Panc1 (cell line): ENCODE measurements around the gene POLR2F. TPM values are rescaled to one million over a fixed set of nuclear protein-coding genes. Genes with fewer than 3 reads are reported as not detected.

Source experiments
- ATAC-seq: fragments of 200-7000 bp; cut with Tn5 transposase; 2 replicates; pipeline ENCODE4 v1.9.1; 2020; ENCODE audit warnings: mild to moderate bottlenecking, moderate library complexity
- BruUV-seq: library from RNA; stranded (reverse); fragments of 400-500 nt; replicated peaks from 2 replicates; lab custom pipeline; 2021; lab: Mats Ljungman, UMichigan
- CTCF ChIA-PET: fragments of 300-600 bp; sonication (Branson Sonifier 250); formaldehyde crosslinking; loops from one replicate; lab custom pipeline; 2022; ENCODE audit warnings: antibody characterized with exemption; lab: Charles Lee
- POLR2A ChIA-PET: fragments of 300-600 bp; sonication (Branson Sonifier 250); formaldehyde crosslinking; loops from one replicate; lab custom pipeline; 2022; ENCODE audit warnings: antibody characterized with exemption; lab: Charles Lee
- DNase-seq: peaks from one replicate; pipeline ENCODE4 v3.0.0-alpha.2; 2010; ENCODE audit warnings: low read depth, low spot score
- H3K27ac ChIP-seq: 2 replicates; pipeline ENCODE4 v1.5.1; 2011; ENCODE audit warnings: mild to moderate bottlenecking, low read length, inconsistent platforms
- H3K27me3 ChIP-seq: fragments of 200-500 bp; sonication (Bioruptor generic); 2 replicates; pipeline ENCODE4 v1.6.0; 2014; ENCODE audit warnings: low read length, inconsistent platforms; ENCODE audit not compliant: control insufficient read depth, insufficient read depth
- H3K36me3 ChIP-seq: fragments of 200-500 bp; sonication (Bioruptor generic); 2 replicates; pipeline ENCODE4 v1.5.1; 2014; ENCODE audit warnings: inconsistent platforms, mild to moderate bottlenecking, low read length, moderate library complexity; ENCODE audit not compliant: control insufficient read depth, insufficient read depth
- H3K4me1 ChIP-seq: 2 replicates; pipeline ENCODE4 v1.5.1; 2011; ENCODE audit warnings: inconsistent platforms, mild to moderate bottlenecking, low read length, moderate library complexity; ENCODE audit not compliant: control insufficient read depth, insufficient read depth
- H3K4me3 ChIP-seq, 2 experiments: 2 replicates each; pipeline ENCODE4 v1.5.1; 2011 to 2012; ENCODE audit warnings: low read depth in 2 of 2, low read length in 2 of 2, mild to moderate bottlenecking in 2 of 2, inconsistent platforms in 1 of 2, moderate library complexity in 1 of 2
- H3K9me3 ChIP-seq: fragments of 200-500 bp; sonication (Bioruptor generic); 2 replicates; pipeline ENCODE4 v1.5.1; 2014; ENCODE audit warnings: low read depth, mild to moderate bottlenecking, inconsistent platforms, low read length, moderate library complexity; ENCODE audit not compliant: control insufficient read depth, insufficient read depth
- POLR2AphosphoS5 ChIP-seq: IDR thresholded peaks from 2 replicates; pipeline ENCODE4 v1.6.1; 2012; ENCODE audit warnings: mild to moderate bottlenecking, low read depth, low read length, moderate library complexity
- SIN3A ChIP-seq: IDR thresholded peaks from 2 replicates; pipeline ENCODE4 v1.6.1; 2012; ENCODE audit warnings: low read depth, mild to moderate bottlenecking, low read length, moderate library complexity, borderline replicate concordance; ENCODE audit not compliant: insufficient read depth
- TCF7L2 ChIP-seq: IDR thresholded peaks from 2 replicates; pipeline ENCODE4 v1.6.1; 2011; ENCODE audit warnings: mild to moderate bottlenecking, low read depth, low read length, inconsistent platforms
- in situ Hi-C: cut with HindIII; loops from 2 replicates; pipeline ENCODE4 v1.10.0; 2016; ENCODE audit warnings: low sequenced_read_pairs, low pct_unique_long_range_greater_than_20kb
- intact Hi-C: fragments of 100-400 bp; cut with micrococcal nuclease; formaldehyde crosslinking; loops from one replicate; pipeline ENCODE4 v1.10.0; 2022; ENCODE audit not compliant: unreplicated experiment
- total RNA-seq: library from RNA; stranded (reverse); gene quantifications from one replicate; pipeline ENCODE4 v1.2.1, GENCODE V29; 2021; ENCODE audit not compliant: unreplicated experiment
- TF ChIP-seq, protein P1 (sequence below), 2 experiments: IDR thresholded peaks; 2 replicates each; pipeline ENCODE4 v1.6.1; 2011 to 2012; ENCODE audit warnings: low read depth in 2 of 2, control low read depth in 1 of 2, low read length in 1 of 2, mild to moderate bottlenecking in 1 of 2, moderate library complexity in 1 of 2; ENCODE audit not compliant: insufficient read depth in 1 of 2
- TF ChIP-seq, protein P2 (sequence below): fragments of 450-650 bp; IDR thresholded peaks from 2 replicates; pipeline ENCODE4 v1.5.1; 2017; ENCODE audit warnings: mild to moderate bottlenecking

Gene POLR2F
- total RNA-seq, 1 experiment from 2014 or later: 89.7 TPM

DNA sequence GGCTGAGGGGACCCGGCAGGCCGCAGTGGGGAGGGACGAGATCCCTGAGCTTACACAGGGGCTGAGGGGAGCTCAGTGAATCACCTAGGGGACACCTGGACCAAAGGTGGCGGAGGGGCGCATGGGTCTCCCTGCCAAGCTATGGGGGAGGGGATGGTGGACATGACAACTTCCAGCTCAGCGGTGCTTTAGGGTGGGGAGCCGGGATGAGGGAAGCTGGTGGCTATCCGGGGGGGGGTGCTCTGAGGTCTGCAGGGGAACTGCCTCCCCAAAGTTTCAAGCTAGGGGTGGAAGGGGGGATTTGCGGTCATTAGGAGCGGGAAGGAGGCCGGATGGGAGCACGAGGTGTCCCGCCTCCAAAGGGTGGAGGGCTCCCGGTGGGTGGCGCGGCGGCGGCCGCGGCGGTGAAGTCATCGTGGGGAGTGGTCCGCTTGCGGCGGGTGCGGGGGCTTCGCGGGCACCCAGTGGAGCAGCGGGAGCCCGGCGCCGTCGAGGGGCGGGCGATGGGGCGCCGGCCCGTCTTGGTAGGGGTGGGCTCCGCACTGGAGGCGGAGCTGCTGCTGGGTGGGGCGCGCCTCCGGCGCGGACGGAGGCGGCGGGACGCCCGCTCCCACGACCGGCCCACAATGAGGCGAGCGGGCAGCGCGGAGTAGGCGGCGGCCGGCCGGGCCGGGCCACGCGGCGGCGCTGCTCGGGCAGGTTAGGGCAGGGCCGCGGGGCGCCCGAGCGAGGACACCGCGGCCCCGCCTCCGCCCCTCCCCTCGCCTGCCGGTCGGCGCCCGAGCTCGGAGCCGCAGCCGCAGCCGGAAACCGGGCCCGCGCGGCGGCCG lies 47.8 kb upstream of the POLR2F start, which contains the start of gene MICALL1:
MICALL1 (plus strand) TSS at position 764 of the 830 bp plus-strand sequence. CDS start 126 bp downstream, outside the sequence.
- TF ChIP-seq TCF7L2 (no peak), SIN3A (no peak), POLR2AphosphoS5 (no peak)
- TF ChIP-seq, protein P1, sequence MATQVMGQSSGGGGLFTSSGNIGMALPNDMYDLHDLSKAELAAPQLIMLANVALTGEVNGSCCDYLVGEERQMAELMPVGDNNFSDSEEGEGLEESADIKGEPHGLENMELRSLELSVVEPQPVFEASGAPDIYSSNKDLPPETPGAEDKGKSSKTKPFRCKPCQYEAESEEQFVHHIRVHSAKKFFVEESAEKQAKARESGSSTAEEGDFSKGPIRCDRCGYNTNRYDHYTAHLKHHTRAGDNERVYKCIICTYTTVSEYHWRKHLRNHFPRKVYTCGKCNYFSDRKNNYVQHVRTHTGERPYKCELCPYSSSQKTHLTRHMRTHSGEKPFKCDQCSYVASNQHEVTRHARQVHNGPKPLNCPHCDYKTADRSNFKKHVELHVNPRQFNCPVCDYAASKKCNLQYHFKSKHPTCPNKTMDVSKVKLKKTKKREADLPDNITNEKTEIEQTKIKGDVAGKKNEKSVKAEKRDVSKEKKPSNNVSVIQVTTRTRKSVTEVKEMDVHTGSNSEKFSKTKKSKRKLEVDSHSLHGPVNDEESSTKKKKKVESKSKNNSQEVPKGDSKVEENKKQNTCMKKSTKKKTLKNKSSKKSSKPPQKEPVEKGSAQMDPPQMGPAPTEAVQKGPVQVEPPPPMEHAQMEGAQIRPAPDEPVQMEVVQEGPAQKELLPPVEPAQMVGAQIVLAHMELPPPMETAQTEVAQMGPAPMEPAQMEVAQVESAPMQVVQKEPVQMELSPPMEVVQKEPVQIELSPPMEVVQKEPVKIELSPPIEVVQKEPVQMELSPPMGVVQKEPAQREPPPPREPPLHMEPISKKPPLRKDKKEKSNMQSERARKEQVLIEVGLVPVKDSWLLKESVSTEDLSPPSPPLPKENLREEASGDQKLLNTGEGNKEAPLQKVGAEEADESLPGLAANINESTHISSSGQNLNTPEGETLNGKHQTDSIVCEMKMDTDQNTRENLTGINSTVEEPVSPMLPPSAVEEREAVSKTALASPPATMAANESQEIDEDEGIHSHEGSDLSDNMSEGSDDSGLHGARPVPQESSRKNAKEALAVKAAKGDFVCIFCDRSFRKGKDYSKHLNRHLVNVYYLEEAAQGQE (IDR thresholded peaks at IDR 0.05; ENCODE audit: insufficient read depth in 1 of 2, low read depth in 2 of 2, low read length in 1 of 2): no peak
- TF ChIP-seq, protein P2, sequence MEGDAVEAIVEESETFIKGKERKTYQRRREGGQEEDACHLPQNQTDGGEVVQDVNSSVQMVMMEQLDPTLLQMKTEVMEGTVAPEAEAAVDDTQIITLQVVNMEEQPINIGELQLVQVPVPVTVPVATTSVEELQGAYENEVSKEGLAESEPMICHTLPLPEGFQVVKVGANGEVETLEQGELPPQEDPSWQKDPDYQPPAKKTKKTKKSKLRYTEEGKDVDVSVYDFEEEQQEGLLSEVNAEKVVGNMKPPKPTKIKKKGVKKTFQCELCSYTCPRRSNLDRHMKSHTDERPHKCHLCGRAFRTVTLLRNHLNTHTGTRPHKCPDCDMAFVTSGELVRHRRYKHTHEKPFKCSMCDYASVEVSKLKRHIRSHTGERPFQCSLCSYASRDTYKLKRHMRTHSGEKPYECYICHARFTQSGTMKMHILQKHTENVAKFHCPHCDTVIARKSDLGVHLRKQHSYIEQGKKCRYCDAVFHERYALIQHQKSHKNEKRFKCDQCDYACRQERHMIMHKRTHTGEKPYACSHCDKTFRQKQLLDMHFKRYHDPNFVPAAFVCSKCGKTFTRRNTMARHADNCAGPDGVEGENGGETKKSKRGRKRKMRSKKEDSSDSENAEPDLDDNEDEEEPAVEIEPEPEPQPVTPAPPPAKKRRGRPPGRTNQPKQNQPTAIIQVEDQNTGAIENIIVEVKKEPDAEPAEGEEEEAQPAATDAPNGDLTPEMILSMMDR: no peak; the same call in 1 of the 2 replicates
- no peak for DNase-seq

DNA sequence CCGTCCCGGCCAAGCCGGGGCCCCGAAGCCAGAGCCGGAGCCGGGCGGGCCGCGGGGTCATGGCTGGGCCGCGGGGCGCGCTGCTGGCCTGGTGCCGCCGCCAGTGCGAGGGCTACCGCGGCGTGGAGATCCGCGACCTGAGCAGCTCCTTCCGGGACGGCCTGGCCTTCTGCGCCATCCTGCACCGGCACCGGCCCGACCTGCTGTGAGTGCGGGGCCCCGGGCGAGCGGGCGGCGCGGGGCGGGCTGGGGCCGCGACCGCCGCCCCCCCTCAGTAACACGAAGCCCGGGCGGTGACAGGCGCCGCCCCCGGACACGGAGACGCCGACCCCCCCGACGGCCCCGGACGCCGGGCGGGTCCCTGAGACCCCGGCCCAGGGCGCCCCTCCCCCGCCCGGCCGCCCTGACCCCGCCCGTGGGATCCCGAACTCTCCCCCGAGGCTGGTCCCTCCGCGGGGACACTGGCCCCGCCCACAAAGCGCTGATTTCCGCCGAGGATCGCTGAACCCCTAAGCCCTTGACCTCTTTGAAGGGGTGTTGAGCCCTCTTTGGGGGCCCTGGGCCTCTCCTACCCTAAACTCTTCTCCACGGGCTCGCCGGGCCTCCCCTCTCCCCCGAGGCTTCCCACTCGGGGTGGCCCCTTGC lies 47.0 kb upstream of the POLR2F start:
- intact Hi-C loops: no loop called here
- ChIA-PET CTCF (interaction anchor here (0.6 to 0.7 kb wide), 3 partner anchors 25 to 620 kb away, joined by 3 to 7 read pairs (median 4); no protein-coding TSS in a partner anchor), POLR2A (no interaction called here)
- no peaks in the 10 kb centered on the region for H3K27me3 ChIP-seq
- peak overlapping the region; percentile 76 for H3K27ac ChIP-seq
- ATAC-seq (peak; percentile 47), DNase-seq (no peak)
- BruUV-seq: no TSS peak
- TF ChIP-seq POLR2AphosphoS5: no peak
- TF ChIP-seq, protein P1 (IDR thresholded peaks at IDR 0.05; ENCODE audit: insufficient read depth in 1 of 2, low read depth in 2 of 2, low read length in 1 of 2): no peak
- no peak for TF ChIP-seq TCF7L2
- no peak for TF ChIP-seq SIN3A
- TF ChIP-seq, protein P2: no peak
- H3K9me3 ChIP-seq: no peaks in the 10 kb centered on the region
- H3K4me3 ChIP-seq: peak overlapping the region; percentile 63 to 75
- in situ Hi-C loops: no loop called here
- H3K36me3 ChIP-seq: no peaks in the 10 kb centered on the region
- H3K4me1 ChIP-seq: peaks cover 12% of the 10 kb centered on the region

More for the DNA sequence above, 47.8 kb upstream of the POLR2F start, which contains the start of gene MICALL1:
- BruUV-seq: no TSS peak
- ChIA-PET CTCF (interaction anchor here (0.6 to 0.9 kb wide), 5 partner anchors 13 to 621 kb away, joined by 3 to 7 read pairs (median 4); no protein-coding TSS in a partner anchor), POLR2A (interaction anchor here (0.6 kb wide), 3 partner anchors 46 to 93 kb away, joined by 3 to 13 read pairs (median 3); no protein-coding TSS in a partner anchor)
- peak within 1 kb of the TSS; percentile 63 to 75 for H3K4me3 ChIP-seq
- H3K36me3 ChIP-seq: no peaks in the 10 kb centered on the region
- ATAC-seq: peak; percentile 95
- H3K9me3 ChIP-seq: no peaks in the 10 kb centered on the region
- peak within 1 kb of the TSS; percentile 76 for H3K27ac ChIP-seq
- in situ Hi-C loops: no loop called here
- no peaks in the 10 kb centered on the region for H3K27me3 ChIP-seq
- intact Hi-C loops: no loop called here
- peaks cover 12% of the 10 kb centered on the region for H3K4me1 ChIP-seq
